NOMO-1 (cell line): ENCODE measurements around the gene HSD11B1.

Experiments used
- DNase-seq, 2 experiments: peaks; one replicate each; lab custom pipeline; 2025; ENCODE audit not compliant: unreplicated experiment in 2 of 2; lab: John Stamatoyannopoulos, UW

The HSD11B1 gene

DNA sequence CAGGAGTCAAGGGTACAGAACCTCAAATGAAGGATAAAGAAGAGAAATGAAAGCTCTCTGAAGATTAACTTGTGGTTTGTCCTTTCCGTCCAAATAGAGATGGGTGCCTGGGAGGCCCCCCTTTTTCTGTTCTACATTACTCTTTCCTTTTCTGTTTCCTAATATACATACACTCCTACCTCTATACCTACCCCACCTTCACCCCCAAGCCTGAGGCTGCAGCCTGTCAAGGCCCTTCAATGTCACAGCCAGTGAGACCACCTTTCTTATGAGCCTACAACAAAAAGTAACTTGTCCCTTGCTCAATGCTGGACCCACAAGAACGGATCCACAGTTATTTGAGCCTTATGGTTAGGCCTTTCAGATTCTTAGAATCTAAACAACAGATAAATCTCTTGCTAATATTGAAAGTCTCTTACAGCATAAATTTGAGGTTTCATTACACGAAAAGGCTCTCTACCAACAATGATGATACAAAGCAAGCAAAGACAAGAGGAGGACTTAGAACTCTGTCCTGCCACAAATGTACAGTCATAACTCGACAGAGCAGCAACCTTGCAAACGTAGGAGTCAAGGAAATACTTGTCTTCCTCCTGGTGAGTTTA, 47.1 kb downstream of the HSD11B1 start:
- no peak for DNase-seq

DNA sequence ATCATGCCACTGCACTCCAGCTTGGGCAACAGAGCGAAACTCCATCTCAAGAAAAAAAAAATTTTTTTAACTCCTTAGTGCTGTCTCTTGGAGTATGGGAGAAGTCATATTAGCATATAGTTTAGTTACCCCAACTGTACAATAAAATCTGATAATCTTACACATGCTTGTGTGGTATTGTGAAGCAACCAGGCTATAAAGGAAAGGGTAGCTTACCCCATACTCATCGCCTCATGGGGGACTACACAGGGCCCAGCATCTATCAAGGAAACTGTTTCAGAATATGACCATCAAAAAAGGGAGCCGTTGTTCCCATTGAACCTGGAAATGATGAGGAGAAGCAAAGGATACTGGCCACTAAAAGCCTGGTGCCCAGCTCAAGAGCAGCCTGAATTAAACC, 48.2 kb downstream of the HSD11B1 start:
- no peak for DNase-seq

DNA sequence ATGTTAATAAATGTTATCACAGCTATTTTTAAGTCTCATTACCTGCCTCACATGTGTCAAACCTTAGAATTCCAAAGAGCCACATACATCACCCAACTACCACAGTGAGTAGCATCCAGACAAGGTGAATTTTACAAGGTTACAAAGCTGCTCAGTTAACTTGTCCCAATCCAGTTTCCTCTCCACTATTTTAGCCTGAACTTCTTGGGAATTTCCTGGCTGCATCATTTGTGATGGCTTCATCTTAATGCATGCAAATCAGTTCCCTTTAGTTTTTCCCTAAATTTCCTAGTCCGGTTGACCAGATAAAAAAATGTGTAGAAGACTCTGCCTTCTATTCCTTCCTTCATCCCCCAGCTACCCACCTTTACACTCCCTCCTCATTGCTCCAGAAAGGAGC, 50.6 kb downstream of the HSD11B1 start:
- DNase-seq: no peak

DNA sequence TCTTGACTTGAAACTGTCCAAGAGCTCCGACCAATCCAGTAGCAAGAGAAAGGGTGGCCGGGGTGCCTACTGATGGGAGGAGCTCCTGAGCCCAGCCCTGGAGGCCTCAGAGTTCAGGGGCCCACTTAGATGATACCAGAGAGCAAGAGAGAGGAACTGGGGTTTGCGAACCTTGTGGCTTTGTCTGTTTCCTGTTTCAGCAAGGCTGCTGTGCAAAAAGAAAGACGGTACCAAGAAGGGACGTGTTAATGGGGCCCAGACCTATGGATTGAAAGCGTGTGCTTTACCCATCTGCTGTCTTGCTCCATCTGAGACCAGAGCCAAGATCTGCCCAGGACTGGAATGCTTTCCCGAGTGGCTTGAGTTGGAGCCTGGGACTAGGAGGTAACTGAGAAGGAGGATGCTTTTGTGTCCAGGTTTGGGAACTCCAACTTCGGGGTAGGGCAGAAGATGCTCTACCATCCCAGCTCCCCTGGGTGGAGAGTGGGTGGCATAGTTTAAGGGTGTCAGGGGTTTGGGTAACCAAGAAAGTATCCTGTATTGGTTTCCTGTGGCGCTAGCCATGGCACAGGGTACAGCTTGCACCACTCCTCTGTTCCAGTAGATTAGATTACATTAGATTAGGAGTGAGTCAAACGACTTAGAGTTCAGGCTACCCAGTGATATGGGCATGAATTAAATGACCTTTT, 51.4 kb downstream of the HSD11B1 start, which contains the start of gene TRAF3IP3:
TSS of gene TRAF3IP3 (plus strand) at position 128 of the 689 bp plus-strand sequence. CDS start 3,987 bp downstream, outside the sequence.
- DNase-seq: peak; percentile 90 to 97

DNA sequence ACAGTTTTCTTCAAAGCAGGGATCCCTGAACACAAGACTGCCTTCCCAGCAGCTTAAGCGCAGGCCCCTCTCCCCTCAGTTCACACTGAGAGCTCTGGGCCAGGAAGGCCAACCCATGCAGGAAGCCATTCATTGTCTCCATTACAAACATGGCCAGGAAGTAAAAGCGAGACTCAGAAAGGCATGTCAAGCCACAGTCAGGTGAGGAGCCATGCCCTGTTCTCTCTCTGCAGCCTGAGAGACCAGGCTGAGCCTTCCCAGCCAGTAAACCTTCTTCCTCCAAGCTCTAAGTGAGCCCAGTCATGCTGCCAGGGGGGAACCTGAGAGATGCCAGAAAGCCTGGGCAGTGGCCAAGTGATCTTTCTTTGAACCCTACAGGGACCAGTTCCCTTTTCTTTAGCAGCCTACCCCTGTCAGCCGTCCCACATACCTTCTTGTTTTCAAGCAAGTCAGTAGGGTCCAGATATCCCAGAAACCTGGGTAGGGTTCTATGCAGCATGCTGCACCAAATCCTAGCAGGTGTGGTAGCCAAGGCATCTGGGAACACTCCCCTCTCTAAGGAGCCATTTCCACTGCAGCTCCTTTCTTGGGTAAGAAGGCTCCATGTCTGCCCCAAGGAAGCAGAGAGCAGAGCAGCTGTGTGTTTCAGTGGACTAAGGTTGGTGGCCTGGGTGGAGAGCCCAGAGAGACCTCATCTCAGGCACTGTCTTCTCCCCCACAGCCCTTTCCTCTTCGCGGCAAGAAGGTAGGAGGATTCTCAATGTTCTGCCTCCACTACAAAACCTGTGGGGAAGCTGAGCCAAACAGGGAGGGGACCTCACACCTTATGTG, 52.2 kb downstream of the HSD11B1 start:
- DNase-seq: peak; percentile 58 to 70

DNA sequence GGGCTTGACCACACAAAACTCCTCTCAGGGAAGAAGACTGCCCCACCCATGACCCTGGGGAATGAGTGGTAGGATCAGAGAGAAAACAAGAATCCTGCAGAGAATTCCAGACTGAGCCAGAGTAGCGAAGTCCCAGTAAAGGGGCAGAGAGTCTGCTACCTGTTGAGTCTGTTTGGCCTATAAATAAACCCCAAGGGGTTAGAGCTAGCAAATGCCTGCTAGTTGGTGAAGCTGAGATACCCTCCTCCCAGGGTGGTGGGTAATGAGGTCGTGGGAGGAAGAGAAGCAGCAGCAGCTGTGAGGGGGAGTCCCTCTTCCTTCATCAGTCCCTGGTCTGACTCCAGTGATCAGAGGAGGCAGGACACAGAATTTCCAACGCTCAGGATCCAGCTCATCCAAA, 53.8 kb downstream of the HSD11B1 start:
- DNase-seq: no peak

DNA sequence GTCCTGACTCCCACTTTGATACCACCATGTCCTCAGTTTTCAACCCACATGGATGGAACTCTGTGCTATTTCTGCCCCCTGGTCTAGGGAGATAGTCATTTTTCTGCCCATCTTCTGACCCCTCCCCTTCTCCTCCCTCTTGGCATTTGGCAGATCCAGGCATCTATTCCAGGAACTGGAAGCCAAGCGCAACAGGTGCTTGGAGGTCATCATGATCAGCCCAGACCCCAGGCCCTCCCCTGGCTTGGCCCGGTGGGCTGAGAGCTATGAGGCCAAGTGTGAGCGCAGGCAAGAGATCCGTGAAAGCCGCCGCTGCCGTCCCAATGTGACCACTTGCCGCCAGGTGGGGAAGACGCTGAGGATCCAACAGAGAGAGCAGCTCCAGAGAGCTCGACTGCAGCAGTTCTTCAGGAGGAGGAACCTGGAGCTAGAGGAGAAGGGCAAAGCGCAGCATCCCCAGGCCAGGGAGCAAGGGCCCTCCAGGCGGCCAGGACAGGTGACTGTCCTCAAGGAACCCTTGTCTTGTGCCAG, 55.2 kb downstream of the HSD11B1 start:
- no peak for DNase-seq

DNA sequence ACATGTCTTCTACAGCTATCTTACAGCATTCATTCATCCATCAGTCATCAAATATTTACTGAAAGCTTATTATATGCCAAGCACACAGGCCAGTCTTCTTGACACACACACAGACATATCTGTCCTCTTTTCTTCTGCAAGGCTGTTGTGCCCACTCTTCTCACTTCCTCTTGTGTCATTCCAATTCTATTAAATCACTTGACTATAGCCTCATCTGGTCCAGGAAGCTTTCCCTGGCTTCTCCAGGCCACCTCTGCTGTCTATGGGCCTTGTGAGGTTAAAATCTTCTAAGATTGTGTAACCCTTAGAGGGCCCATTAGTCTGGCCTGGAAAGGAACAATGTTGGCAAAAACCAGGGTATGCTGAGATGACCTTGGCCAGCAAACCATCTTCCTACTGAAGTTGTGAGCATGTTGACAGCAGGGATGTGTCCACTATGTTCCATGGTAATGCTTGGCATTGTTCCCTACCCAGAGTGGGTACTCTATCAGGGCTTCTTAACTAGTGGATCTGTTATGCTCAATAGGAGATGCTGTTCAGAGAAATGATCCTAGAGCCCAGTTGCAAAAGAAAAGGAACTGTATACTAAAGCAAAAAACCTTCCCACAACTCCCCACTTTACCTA, 56.5 kb downstream of the HSD11B1 start:
- DNase-seq: no peak

DNA sequence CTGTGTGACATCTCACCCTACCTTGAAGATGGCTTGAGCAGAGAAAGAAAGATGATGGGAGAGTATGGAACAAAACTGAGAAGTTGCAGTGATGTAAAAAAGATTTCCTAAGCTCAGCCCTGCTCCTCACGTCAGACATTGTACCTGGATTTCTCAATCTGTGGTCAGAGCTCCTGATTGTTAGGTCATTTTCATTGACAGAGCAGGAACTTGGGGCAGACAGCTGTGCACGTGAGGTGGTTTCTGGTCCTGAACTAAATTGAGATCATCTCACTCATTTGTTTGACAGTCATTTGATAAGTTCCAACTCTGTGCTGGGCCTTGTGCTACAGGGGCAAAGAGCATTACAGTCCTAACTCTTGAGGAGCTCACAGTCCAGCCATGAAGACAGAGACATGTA, 61.4 kb downstream of the HSD11B1 start:
- peak; percentile 62 to 69 for DNase-seq

DNA sequence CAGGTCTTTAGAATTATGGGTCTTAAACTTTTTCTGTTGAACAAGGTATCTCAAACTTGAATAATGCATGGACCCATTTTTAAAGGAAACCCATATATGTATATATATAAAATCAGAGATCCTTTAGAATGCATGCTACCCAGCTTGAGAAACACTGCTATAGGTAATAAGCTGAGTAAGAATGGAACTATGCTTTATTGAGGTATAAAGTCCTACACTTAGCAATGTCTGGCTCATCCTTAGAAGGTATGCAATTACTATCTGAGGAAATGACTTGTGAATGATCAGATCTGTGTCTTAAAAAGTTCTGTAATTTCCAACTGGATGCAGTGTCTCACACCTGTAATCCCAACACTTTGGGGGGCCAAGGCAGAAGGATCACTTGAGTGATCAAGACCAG, 62.5 kb downstream of the HSD11B1 start:
- DNase-seq: no peak

DNA sequence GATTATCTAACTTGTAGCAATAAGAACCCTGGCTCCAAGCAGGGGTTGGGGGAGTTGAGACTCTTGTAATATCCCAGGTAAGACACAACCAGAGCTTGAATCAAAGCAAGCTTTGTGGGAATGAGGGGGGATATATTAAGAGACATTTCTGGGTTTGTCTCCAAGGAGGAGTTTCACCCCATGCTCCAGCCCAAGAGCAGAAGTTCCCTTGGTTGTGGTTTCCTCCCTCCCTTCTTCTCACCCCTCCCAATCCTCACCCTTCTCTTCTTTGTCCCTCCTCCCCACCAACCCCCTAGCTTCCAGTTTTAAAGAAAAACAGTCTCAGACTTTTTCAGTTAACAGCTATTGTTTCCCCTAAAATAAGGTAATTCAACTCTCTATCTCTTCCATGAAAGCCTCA, 63.1 kb downstream of the HSD11B1 start:
- DNase-seq: peak; percentile 46 to 71

DNA sequence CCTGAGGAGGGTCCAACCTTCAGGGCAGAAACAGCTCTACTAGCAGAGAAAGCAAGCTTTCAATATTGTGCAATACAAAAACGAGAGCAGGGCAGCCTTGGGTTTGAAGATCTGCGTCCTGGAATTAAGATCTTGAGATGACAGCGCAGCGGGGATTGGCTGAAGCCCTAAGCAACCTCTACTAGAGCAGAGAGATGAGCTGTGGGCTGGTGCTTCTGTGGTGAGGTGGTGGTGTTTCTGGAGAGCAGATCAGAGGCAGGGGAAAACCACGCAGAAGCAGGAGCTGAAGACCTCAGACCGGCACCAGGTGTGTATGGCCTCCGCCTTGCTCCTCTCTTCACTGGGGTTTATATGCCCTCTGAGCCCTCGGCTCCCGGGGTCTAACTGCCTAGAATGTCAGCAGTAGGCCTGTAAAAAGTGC, 63.7 kb downstream of the HSD11B1 start:
- peak; percentile 67 to 72 for DNase-seq

DNA sequence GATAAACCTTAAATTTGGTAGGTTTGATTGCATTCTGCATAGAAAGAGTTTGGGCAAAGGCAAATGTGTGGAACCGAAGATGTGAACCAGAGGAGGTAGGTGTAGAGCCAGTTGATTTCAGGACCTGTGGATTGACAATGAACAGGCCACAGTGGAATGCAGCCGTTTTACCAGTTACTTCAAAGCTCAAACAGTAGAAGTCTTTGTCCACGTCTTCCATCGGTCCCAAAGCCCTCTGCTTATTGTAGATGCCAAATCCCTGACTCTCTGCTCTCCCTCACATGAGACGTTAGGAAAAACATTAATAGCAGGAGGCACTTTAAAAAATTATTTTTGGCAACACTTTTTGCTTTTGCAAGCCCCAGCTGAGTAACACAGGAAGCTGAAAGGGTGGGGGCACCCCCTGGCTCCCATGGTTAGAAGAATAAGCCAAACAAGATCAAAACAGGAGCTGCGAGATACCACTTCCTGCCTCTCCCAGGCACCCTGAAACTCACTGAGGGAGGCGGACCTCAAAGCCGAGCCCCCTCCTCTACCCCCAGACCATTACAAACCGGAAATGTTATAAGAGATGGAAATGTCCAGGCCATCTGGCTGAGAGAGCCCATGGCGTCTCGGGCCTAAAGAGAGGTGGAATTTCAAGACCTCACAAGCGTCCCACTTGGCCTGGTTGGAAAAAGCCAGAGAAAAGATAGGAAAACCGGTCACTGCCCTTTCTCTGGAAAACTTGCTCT, 64.7 kb downstream of the HSD11B1 start:
- DNase-seq: peak; percentile 75 to 78

DNA sequence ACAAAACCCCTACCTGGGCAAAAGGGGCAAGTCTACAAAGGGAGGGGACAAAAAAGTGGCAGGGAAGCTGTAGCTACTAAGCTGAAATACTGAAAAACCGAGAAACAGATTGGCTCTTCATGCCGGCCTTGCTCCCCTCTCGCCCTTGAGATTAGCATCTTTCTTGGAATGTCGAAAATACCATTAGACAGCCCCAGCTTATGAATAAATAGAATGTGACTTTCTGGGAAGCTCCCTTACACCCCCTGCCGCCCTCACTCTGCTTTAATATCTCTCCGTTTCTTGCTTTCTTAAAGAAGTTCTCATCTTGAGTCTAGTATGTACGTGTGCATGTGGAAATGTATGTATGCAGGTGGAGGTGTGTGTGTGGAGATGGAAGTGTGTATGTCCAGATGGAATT, 65.3 kb downstream of the HSD11B1 start:
- DNase-seq: peak in 1 of 2 experiments; percentile 15

DNA sequence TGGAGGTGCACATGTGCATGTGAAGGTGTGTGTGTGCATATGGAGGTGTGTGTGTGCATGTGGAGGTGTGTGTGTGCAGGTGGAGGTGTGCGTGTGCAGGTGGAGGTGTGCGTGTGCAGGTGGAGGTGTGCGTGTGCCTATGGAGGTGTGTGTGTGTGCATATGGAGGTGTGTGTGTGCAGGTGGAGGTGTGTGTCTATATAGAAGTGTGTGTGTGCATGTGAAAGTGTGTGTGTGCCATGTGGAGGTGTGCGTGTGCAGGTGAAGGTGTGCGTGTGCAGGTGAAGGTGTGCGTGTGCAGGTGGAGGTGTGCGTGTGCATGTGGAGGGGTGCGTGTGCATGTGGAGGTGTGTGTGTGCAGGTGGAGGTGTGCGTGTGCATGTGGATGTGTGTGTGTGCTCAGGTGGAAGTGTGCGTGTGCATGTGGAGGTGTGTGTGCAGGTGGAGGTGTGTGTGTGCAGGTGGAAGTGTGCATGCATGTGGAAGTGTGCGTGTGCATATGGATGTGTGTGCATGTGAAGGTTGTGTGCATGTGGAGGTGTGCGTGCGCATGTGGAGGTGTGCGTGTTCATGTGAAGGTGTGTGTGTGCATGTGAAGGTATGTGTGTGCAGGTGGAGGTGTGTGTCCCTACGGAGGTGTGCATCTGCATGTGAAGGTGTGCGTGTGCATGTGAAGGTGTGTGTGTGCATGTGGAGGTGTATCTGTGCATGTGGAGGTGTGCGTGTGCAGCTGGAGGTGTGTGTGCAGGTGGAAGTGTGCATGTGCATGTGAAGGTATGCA, 66.2 kb downstream of the HSD11B1 start:
- DNase-seq: no peak

DNA sequence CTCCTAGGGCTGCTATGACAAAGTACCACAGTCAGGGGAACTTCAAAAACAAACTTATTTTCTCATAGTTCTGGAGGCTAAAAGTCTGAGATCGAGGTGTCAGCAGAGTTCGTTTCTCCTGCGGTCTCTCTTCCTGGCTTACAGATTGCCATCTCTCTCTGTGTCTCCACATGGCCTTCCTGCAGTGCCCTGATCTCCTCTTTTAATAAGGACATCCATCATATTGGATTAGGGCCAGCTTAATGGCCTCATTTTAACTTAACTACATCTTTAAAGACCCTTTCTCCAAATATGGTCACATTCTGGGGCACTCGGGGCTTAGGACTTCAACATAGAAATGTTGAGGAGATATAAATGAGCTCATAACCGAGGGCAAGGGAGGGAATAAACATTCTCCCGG, 67.5 kb downstream of the HSD11B1 start:
- no peak for DNase-seq

DNA sequence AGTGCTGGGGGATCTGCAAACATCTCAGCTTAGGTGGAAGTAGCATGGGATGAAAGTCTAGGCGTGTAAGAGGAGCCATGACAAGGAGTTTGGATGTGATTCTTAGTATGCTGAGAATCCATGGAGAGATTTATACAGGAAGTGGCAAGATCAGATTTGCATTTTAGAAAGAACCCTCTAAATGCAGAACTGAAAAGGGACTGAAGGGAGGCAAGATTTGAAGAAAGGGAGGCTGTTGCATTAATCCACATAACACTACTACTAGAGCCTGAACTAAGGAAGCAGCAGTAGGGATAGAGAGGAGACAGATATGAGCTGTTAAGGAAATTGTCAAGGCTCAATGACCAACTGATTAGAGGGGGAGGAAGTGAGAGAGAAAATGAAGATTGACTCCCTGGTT, 69.9 kb downstream of the HSD11B1 start:
- no peak for DNase-seq

DNA sequence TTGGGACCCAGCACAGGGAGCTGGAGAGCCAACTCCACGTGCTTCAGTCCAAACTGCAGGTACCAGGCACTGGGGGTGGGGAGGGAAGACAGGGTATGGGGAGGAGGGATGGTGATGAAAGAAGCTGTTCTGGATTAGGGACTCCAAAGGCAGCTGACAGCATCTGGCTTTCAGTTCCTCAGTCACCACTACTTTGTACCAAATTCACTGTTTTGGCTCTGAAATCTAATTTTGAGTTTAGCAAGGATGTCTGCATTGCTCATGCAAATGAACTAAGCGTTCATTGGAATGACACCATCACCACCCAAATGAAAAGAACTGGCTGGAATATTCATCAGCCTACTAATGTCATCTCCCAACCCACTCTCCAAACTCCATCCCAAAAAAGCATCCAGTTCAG, 71.0 kb downstream of the HSD11B1 start:
- no peak for DNase-seq

DNA sequence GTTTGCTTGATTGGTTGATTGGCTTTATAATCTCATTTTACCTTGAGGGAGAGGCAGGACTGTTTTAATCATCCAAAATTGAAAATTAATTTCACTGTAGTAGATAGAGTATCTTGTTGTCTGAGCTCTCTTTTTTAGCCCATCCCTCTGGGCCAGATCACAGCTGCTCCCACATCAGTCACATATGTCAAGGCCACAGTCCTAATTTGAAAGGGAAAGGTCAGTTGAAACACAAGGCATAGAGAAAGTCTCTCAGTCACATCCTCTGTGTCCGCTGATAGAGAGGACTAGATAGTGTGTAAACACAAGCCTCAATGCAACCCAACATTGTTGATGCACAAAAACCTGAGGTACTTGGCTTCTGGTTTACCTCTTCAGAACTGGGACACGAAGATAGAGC, 72.9 kb downstream of the HSD11B1 start:
- no peak for DNase-seq

DNA sequence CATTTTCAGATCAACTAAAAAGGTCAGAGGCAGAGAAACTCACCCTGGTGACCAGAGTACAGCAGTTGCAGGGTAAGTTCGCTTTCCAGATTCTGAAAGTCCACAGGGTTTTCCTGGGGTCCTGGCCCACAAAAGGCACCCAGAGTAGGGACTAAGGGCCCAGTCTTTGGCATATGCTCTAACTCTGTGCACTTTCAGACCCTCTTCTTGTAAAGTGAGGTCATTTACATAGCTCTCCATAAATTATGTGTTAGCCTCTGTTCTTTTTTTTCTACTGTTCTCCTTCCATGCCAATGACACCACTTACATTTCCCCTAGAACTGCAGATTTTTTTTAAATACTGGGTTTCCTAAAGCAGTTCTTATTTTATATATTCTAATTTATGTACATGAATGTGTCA, 73.5 kb downstream of the HSD11B1 start:
- DNase-seq: no peak
